HG02981 (cell line): ENCODE results near the gene BUD23.
"Not testable (repeated sequence)": the region's sequence is repeated elsewhere in the genome, so short reads cannot be mapped to it uniquely, and the experiment has no call there.

Source experiments
- ATAC-seq: cut with Tn5 transposase; IDR thresholded peaks from one replicate; pipeline ENCODE4 v1.9.1; 2021; ENCODE audit warnings: mild to moderate bottlenecking, moderate library complexity; ENCODE audit not compliant: unreplicated experiment

BUD23 gene

GRCh38 chr7:73683056-73683787, at the start of gene BUD23, which contains the start of gene DNAJC30:
Gene BUD23, plus strand, starts transcription at chr7:73683597. Its CDS starts 29 bp downstream, at chr7:73683626.
Gene DNAJC30, minus strand, starts transcription at chr7:73683453. Its CDS starts 30 bp downstream, at chr7:73683423.
- ATAC-seq, result peak; percentile 88

GRCh38 chr7:73633844-73634243, 49.6 kb upstream of the BUD23 start:
- no peak for ATAC-seq

- no peak for ATAC-seq
Observed at GRCh38 chr7:73635428-73636200, 47.8 kb upstream of the BUD23 start.

- no peak for ATAC-seq
Observed at GRCh38 chr7:73638911-73639310, 44.5 kb upstream of the BUD23 start.

- ATAC-seq, result no peak
Observed at GRCh38 chr7:73642834-73643233, 40.6 kb upstream of the BUD23 start.

- no peak for ATAC-seq
Observed at GRCh38 chr7:73644688-73645286, 38.6 kb upstream of the BUD23 start.

- no peak for ATAC-seq
Observed at GRCh38 chr7:73645643-73646174, 37.7 kb upstream of the BUD23 start.

GRCh38 chr7:73646785-73647724, 36.3 kb upstream of the BUD23 start:
- ATAC-seq, result no peak

GRCh38 chr7:73647725-73648592, 35.4 kb upstream of the BUD23 start:
- ATAC-seq, result no peak

- no peak for ATAC-seq
Observed at GRCh38 chr7:73648593-73649332, 34.6 kb upstream of the BUD23 start.

GRCh38 chr7:73649576-73649975, 33.8 kb upstream of the BUD23 start:
- ATAC-seq, result no peak

- ATAC-seq, result no peak
Observed at GRCh38 chr7:73650524-73650923, 32.9 kb upstream of the BUD23 start.

GRCh38 chr7:73652541-73652949, 30.9 kb upstream of the BUD23 start:
- no peak for ATAC-seq

GRCh38 chr7:73655309-73655708, 28.1 kb upstream of the BUD23 start:
- not testable (repeated sequence) for ATAC-seq

GRCh38 chr7:73659983-73660382, 23.4 kb upstream of the BUD23 start:
- no peak for ATAC-seq

GRCh38 chr7:73660594-73660993, 22.8 kb upstream of the BUD23 start:
- ATAC-seq, result not testable (repeated sequence)

GRCh38 chr7:73663033-73663432, 20.4 kb upstream of the BUD23 start:
- no peak for ATAC-seq

- ATAC-seq, result peak; percentile 76
Observed at GRCh38 chr7:73667344-73668102, 15.9 kb upstream of the BUD23 start, which contains the start of gene VPS37D. Gene VPS37D, plus strand, starts transcription at chr7:73667831. Its CDS starts 128 bp downstream, at chr7:73667959.
